A549 (cell line): ENCODE measurements around the gene CCDC85A.

Source experiments
- CTCF ChIP-seq: fragments of >200 bp; sonication (Bioruptor Twin); formaldehyde crosslinking; IDR thresholded peaks from 3 replicates; pipeline ENCODE4 v1.5.1; 2016
- EHMT2 ChIP-seq: fragments of 200-600 bp; sonication (generic); IDR thresholded peaks from 2 replicates; pipeline ENCODE4 v1.6.1; 2016; ENCODE audit warnings: antibody characterized with exemption, low read depth, mild to moderate bottlenecking, moderate library complexity
- MAFK ChIP-seq: fragments of 450-650 bp; IDR thresholded peaks from 2 replicates; pipeline ENCODE4 v1.6.1; 2014; ENCODE audit not compliant: partially characterized antibody
- MAX ChIP-seq: IDR thresholded peaks from 2 replicates; pipeline ENCODE4 v1.6.1; 2012
- MAZ ChIP-seq: fragments of 150-350 bp; IDR thresholded peaks from 2 replicates; pipeline ENCODE4 v1.6.1; 2014; ENCODE audit warnings: antibody characterized with exemption, low read depth, low read length, borderline replicate concordance
- POLR2A ChIP-seq: IDR thresholded peaks from 2 replicates; pipeline ENCODE4 v1.6.1; 2012; ENCODE audit warnings: mild to moderate bottlenecking, low read length
- RCOR1 ChIP-seq: fragments of 150-350 bp; IDR thresholded peaks from 2 replicates; pipeline ENCODE4 v1.6.1; 2014; ENCODE audit warnings: antibody characterized with exemption, low read length, low read depth
- REST ChIP-seq: fragments of 200-600 bp; sonication (generic); IDR thresholded peaks from 2 replicates; pipeline ENCODE4 v1.6.1; 2016; ENCODE audit warnings: antibody characterized with exemption, mild to moderate bottlenecking, moderate library complexity
- RFX5 ChIP-seq: fragments of 450-650 bp; IDR thresholded peaks from 2 replicates; pipeline ENCODE4 v1.7.1; 2014; ENCODE audit warnings: antibody characterized with exemption, mild to moderate bottlenecking, moderate library complexity
- RNF2 ChIP-seq: fragments of 200-600 bp; sonication (generic); IDR thresholded peaks from 2 replicates; pipeline ENCODE4 v1.6.1; 2016; ENCODE audit warnings: low read depth, mild to moderate bottlenecking, antibody characterized with exemption, moderate library complexity, borderline replicate concordance
- TFCP2L1 ChIP-seq: fragments of 250-450 bp; sonication (Bioruptor Pico); IDR thresholded peaks from 2 replicates; pipeline ENCODE4 v1.5.0; 2021; ENCODE audit warnings: mild to moderate bottlenecking

- TF ChIP-seq POLR2A (no peak), MAFK (no peak), CTCF (peak; percentile 30; the same call in 1 of the 3 replicates), EHMT2 (no peak), TFCP2L1 (CRISPR knock-in tag) (no peak), REST (no peak), RCOR1 (no peak), RFX5 (no peak), MAZ (no peak), MAX (no peak), RNF2 (no peak)
Measured at GRCh38 chr2:56185101-56185581, 1.4 kb downstream of the CCDC85A start.
